Inflammatory macrophage (primary cell): Measurements from ENCODE around the gene TNFRSF6B.
"Not testable (repeated sequence)": the region's sequence is repeated elsewhere in the genome, so short reads cannot be mapped to it uniquely, and the experiment has no call there.

Experiments
- DNase-seq, 2 donors: peaks; one replicate each; pipeline ENCODE4 v3.0.0-alpha.2; 2020 to 2022

TNFRSF6B gene

DNA sequence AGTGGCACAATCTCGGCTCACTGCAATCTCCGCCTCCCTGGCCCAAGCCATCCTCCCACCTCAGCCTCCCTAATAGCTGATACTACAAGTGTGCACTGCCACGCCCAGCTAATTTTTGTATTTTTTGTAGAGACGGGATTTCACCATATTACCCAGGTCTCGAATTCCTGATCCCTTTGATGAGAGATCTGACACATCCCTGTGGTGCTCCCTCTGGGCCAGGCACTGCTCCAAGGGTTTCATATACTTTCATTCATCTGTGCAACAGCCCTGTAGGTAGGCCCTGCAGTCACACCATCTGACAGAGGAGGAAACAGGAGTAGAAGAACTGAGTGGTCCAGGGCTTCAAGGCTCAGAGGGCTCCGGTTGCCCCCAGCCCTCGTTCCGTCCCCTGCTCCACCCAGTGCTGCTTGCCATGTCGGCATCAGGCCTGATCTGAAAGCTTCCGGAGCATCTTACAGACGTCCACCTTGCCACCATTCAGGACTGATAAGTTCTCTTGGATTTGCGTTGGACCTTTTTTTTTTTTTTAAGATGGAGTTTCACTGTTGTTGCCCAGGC, 14.7 kb downstream of the TNFRSF6B start:
- DNase-seq: no peak

DNA sequence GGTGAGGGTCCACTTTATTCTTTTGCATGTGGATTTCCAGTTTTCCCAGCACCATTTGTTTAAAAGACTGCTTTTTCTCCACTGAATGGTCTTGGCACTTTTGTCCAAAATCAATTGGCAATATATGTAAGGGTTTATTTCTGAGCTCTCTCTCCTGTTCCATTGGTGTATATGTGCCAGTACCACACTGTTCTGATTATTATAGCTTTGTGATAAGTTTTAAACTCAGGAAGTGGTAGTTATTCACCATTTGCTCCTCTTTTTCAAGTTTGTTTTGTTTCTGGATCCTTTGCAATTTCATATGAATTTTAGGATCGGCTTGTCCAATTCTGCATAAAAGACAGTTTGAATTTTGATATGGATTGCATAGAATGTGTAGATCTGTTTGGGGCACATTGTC, 15.7 kb downstream of the TNFRSF6B start:
- no peak for DNase-seq

- no peak for DNase-seq
These were observed 18.4 kb downstream of the TNFRSF6B start for GRCh38 chr20:63714858-63715257.

DNA sequence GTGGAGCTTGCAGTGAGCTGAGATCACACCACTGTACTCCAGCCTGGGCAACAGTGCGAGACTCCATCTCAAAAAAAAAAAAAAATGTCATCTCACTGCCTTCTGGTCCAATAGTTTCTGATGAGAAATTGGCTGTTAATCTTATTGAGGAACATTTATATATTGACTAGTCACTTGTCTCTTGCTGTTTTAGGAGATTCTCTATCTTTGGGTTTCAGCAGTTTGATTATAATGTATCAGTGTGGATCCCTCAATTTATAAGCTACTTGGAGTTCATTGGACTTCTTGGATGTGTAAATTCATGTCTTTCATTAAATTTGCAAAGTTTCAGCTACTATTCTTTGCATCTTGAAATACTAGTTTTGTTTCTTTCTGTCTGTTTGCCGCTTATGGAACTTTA, 22.5 kb downstream of the TNFRSF6B start:
- no peak for DNase-seq

GRCh38 chr20:63722967-63723622, 26.6 kb downstream of the TNFRSF6B start:
- DNase-seq: not testable (repeated sequence)

- DNase-seq: not testable (repeated sequence)
These were observed 33.8 kb downstream of the TNFRSF6B start for GRCh38 chr20:63730189-63730733.

GRCh38 chr20:63731410-63731809, 35.0 kb downstream of the TNFRSF6B start:
- no peak for DNase-seq

- DNase-seq: no peak
These were observed 36.0 kb downstream of the TNFRSF6B start for GRCh38 chr20:63732118-63733095.

DNA sequence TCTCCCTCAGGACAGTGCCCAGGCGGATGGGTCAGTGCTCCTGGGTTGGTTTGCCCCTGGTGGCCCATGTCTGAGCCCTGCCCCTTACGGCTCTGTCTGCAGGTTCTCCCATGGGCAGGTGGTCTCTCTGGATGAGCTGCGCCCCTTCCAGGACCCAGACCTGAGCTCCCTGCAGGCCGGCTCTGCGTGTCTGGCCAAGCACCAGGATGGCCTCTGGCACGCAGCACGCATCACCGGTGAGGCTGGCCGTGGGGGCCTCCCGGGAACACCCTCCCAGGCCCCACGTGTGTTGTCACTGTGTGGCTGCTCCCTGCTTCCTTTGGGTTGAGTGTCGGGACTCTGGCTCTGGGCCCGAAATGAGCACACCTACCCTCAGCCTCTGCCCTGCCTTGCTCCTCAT, 36.7 kb downstream of the TNFRSF6B start:
- DNase-seq: no peak

DNA sequence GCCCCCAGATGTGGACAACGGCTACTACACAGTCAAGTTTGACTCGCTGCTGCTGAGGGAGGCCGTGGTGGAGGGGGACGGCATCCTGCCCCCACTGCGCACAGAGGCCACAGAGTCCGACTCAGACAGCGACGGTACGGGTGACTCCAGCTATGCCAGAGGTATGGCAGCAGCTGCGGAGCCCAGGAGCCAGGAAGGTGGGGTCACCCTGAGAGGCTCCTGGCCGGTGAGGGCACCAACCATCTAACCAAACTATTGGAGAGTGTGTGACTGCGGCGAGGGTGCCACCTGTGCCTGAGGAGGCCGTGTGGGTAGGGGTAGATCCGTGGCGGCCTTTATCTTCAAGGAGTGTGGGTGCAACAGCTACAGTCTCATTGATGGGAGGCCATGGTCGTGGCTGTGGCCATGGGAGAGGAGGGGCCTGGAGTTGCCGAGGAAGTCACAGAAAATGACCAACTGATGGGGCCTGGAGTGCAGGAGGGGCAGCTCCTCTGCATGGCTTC, 37.2 kb downstream of the TNFRSF6B start:
- no peak for DNase-seq

- DNase-seq: no peak
These were observed 37.9 kb downstream of the TNFRSF6B start for GRCh38 chr20:63734111-63734945.

DNA sequence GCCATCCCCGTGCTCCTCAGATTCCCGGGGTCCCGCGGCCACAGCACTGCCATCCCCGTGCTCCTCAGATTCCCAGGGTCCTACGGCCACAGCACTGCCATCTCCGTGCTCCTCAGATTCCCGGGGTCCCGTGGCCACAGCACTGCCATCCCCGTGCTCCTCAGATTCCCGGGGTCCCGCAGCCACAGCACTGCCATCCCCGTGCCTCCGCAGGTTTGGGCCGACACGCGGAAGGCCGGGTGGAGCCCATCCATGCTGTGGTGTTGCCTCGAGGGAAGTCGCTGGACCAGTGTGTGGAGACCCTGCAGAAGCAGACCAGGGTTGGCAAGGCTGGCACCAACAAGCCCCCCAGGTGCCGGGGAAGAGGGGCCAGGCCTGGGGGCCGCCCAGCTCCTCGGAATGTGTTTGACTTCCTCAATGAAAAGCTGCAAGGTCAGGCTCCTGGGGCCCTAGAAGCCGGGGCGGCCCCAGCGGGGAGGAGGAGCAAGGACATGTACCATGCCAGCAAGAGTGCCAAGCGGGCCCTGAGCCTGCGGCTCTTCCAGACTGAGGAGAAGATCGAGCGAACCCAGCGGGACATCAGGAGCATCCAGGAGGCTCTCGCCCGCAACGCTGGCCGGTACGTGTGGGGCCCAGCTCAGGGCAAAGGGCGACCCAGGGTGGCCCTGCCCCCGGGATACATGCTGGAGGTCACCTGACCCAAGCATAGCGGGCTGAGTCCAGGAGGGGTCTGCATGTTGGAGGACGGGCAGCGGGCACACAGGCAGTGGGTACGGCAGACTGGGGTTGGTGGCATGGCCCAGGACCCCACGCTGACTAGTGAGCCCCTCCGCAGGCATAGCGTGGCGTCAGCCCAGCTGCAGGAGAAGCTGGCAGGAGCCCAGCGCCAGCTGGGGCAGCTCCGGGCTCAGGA, 38.8 kb downstream of the TNFRSF6B start:
- DNase-seq: no peak

DNA sequence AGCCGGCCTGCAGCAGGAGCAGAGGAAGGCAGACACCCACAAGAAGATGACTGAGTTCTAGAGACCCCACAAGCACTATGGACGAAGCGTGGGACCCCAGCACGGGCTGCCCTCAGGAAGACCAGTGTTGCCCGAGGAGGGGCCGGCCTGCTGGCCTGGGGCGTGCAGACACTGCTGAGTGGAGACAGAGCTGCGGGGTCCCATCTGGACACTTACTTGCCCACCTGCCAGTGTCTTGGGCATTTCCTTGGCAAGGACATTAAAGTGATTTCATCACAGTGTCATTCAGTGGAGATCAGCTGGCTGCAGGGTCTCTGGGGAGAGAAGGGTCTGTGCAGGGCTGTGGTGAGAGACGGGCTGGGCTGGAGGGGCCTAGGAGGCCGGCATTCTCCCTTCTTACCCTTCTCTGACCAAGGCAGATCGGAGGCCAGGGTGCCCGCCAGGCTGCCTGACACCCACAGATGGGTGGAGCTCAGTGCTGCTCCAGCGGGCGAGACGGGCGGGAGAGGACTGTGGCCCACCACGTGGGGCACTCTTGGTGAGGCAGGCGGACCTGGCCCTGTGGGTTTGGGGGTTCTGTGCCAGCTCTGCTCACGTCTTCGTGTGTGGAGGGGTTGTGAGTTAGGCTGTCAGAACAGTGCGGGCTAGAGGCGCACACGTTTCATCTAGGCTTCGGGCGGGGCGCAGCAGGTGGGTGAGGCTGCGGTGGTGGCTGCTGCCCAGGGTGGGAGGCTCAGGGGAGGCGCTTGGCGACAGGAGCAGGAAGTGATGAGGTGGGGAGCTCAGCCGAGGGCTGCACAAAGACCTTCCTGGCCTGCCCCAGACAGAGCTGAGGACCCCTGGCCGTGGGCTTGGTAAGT, 39.6 kb downstream of the TNFRSF6B start, which contains the start of gene LIME1:
Gene LIME1 (plus strand): TSS at position 806 of the 860 bp plus-strand sequence. CDS start 886 bp downstream, outside the sequence.
- peak in 1 of 2 donors; percentile 18 for DNase-seq

DNA sequence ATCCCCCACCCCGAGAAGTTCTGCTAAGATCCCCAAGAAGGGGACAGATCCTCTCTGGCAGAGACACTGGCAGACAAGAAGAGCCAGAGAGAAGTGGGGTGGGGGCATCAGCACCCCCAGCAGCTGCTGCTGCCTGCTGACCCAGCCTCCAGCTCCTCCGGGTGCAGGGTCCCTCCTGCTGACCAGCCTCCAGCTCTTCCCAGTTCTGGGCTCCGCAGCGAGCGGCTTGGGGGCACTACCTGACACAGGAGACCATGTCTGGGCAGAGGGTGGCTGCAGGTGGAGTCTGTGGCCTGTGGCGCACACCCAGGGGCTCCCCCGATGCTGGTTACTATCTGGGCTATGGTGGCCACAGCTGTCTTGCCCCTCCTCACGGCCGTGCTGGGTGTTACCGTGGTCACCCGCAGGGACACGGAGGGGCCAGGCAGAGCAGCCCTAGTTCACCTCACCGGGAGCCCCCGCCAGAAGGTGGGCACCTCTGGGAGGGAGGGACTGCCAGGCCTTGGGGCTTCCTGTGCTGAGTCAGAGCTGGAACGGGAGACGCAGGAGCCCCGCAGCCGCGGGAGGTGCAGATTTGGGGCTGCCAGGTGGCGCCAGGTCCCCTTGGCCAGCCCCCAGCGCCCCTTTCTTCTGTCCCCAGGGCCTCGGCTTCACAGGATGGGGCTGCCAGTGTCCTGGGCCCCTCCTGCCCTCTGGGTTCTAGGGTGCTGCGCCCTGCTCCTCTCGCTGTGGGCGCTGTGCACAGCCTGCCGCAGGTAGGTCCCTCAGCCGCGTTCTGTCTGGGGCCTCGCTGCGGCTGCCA, 40.6 kb downstream of the TNFRSF6B start:
- no peak for DNase-seq

DNA sequence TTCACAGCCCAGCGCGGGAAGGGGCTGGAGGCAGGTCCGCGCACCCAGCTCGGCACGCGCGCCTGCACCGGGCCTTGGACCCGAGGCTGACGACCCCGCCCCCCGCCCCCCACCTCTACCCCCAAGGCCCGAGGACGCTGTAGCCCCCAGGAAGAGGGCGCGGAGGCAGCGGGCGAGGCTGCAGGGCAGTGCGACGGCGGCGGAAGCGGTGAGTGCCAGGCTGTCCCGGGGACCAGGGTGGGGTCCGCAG, 41.2 kb downstream of the TNFRSF6B start:
- DNase-seq: no peak

DNA sequence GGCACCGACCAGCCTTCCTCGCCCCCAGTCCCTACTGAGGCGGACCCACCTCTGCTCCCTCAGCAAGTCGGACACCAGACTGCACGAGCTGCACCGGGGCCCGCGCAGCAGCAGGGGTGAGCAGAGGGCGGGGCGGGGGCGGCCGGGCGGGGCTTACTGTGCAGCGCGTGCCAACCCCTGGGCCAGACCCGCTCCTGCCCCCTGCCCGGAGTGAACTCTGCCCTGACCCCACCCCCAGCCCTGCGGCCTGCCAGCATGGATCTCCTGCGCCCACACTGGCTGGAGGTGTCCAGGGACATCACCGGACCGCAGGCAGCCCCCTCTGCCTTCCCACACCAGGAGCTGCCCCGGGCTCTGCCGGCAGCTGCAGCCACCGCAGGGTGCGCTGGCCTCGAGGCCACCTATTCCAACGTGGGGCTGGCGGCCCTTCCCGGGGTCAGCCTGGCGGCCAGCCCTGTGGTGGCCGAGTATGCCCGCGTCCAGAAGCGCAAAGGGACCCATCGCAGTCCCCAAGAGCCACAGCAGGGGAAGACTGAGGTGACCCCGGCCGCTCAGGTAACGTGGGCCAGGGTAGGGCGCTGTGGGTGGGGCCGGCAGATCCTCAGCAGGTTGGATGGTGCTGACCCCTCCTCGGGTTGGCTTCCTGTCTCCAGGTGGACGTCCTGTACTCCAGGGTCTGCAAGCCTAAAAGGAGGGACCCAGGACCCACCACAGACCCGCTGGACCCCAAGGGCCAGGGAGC, 41.7 kb downstream of the TNFRSF6B start:
- DNase-seq: peak in 1 of 2 donors; percentile 16

GRCh38 chr20:63738687-63739129, 42.3 kb downstream of the TNFRSF6B start:
- peak in 1 of 2 donors; percentile 38 for DNase-seq
